Esophagus (tissue), 2 donors: ENCODE data around the gene C11orf68. TPM values are rescaled to one million over a fixed set of nuclear protein-coding genes. Genes with fewer than 3 reads are reported as not detected.

ENCODE experiments used
- H3K27ac ChIP-seq, 2 donors: one replicate each; pipeline ENCODE4 v1.5.1; 2013; ENCODE audit warnings: low read depth in 2 of 2, mild to moderate bottlenecking in 2 of 2, inconsistent platforms in 1 of 2, low read length in 1 of 2, moderate library complexity in 1 of 2
- H3K27me3 ChIP-seq, 2 donors: one replicate each; pipeline ENCODE4 v1.6.1; 2013; ENCODE audit warnings: low read length in 2 of 2, control low read depth in 1 of 2, mild to moderate bottlenecking in 1 of 2; ENCODE audit not compliant: insufficient read depth in 2 of 2, control insufficient read depth in 1 of 2
- H3K36me3 ChIP-seq, 2 donors: one replicate each; pipeline ENCODE4 v1.6.1; 2013; ENCODE audit warnings: low read length in 1 of 2; ENCODE audit not compliant: control insufficient read depth in 2 of 2, insufficient read depth in 2 of 2
- H3K4me1 ChIP-seq, 2 donors: one replicate each; pipeline ENCODE4 v1.6.1; 2013; ENCODE audit warnings: low read length in 1 of 2; ENCODE audit not compliant: control insufficient read depth in 2 of 2, insufficient read depth in 2 of 2
- H3K4me3 ChIP-seq, 2 donors: one replicate each; pipeline ENCODE4 v1.5.1; 2013; ENCODE audit warnings: low read length in 2 of 2, mild to moderate bottlenecking in 2 of 2, low read depth in 1 of 2, moderate library complexity in 1 of 2
- H3K9me3 ChIP-seq, 2 donors: one replicate each; pipeline ENCODE4 v1.6.1; 2013; ENCODE audit warnings: mild to moderate bottlenecking in 2 of 2, low read depth in 1 of 2, low read length in 1 of 2, moderate library complexity in 1 of 2; ENCODE audit not compliant: control insufficient read depth in 2 of 2, insufficient read depth in 1 of 2
- WGBS, 2 donors: extraction: QIAGEN DNeasy Blood & Tissue Kit; methylation state at CpG; one replicate each; pipeline ENCODE4 v1.1.7; 2013; 5-methylcytosine and 5-hydroxymethylcytosine counted together
- polyA plus RNA-seq, 2 donors: library from polyadenylated mRNA; stranded (reverse); fragments of 200-250 nt; gene quantifications; one replicate each; pipeline ENCODE4 v1.2.3, GENCODE V29; 2013
- donor health status: healthy with polysubstance abuse.
- donor health status: Bipolar disorder and iron deficiency.

Gene C11orf68
- polyA plus RNA-seq, 2 donors: 21.8 to 27.6 TPM

DNA sequence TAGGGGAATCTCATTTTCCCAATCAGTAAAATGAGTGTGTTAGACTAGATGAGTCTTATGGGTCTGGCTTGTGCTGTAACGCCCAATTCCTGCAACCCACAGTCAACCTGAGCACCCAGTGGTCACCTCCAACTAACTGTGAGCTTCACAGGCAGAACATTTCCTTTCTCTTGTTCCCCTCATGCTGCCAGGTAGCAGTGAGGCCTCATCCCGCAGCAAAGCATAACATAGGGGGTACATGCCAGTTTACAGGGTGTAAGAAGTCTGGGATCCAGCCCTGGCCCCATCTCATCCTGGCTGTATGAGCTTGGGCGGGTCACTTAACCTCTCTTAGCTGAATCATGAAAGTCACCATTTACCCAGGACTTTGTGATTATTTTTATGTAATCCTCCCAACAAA lies 50.0 kb downstream of the C11orf68 start:
- Histone ChIP-seq H3K4me3 (no peak overlapping the region), H3K27ac (no peak overlapping the region), H3K9me3 (no peaks in the 10 kb centered on the region), H3K36me3 (peaks cover 0 to 29% of the 10 kb centered on the region in 2 donors), H3K27me3 (no peaks in the 10 kb centered on the region), H3K4me1 (peaks cover 0 to 3% of the 10 kb centered on the region in 2 donors)
- WGBS, 2 donors: 77 to 88% methylated on average over 3 of the region's 3 CpGs

DNA sequence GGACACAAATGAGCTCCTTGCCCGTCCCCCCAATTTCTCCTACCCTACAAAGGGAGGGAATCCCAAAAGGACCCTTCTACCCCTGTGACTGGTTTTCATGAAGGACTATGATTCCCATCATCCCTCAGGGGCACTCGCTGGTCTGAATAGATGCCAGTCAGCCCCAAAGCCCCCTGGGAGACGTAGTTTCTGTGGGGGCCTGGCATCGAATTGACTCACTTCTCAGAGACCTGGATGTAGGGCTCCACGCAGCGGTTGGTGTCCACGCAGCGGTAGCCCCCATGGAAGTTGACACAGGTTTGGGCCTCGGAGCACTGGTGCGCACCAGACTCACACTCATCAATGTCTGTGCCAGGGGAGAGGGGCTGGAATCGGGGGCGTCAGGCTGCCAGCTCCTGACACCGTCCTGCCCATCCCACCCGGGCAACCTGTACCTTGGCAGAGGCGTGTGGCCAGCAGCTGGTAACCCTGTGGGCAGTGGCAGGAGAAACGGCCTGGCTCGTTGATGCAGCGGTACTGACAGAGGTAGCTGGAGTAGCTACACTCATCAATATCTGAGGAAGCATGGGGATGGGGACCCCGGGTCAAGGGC lies 50.7 kb downstream of the C11orf68 start:
- WGBS, 2 donors: 86 to 87% methylated on average over 19 of the region's 19 CpGs
- H3K4me3 ChIP-seq: no peak overlapping the region
- H3K9me3 ChIP-seq: no peaks in the 10 kb centered on the region
- H3K27me3 ChIP-seq: no peaks in the 10 kb centered on the region
- H3K27ac ChIP-seq: no peak overlapping the region
- peaks cover 0 to 36% of the 10 kb centered on the region in 2 donors for H3K36me3 ChIP-seq
- H3K4me1 ChIP-seq: peaks cover 0 to 3% of the 10 kb centered on the region in 2 donors

DNA sequence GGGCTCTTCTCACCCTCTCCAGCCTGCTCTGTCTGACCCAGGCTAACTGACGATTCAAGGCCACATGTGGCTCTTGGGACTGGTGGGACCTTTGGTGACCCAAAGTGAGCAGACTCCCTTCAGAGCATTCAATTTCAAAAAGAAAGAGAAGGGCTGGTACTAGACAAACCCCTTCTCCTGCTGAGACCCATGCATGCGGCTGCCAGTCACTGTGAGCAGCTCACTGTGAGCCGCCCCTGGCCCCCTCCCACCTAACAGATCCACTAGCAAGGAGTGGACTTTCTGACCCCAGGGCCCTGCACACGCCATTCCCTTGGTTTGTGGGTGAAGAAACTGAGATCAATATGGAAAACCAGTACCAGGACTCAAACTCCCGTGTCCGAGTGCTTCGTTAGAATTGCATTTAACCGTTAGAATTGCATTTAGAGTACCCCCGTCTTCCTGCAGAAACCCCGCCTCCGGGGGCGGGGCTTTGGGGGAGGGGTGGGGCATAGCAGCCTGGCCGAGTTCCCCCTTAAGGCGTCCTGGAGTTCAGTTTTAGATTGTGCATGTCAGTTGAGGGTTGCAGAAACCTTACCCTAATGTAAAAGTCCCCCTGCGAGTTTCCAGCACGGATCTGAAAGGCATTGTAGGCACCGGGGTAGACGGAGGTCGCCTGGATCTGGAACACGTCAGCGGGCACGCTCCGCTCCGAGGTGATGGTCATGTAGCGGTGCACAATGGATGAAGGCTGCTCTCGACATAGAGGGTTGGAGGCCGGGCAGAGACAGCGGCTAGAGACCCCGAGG lies 51.4 kb downstream of the C11orf68 start:
- peaks cover 0 to 3% of the 10 kb centered on the region in 2 donors for H3K4me1 ChIP-seq

More for the DNA sequence above, 51.4 kb downstream of the C11orf68 start:
- WGBS, 2 donors: 69 to 72% methylated on average over 29 of the region's 29 CpGs
- no peak overlapping the region for H3K4me3 ChIP-seq
- no peaks in the 10 kb centered on the region for H3K27me3 ChIP-seq
- H3K27ac ChIP-seq: no peak overlapping the region
- no peaks in the 10 kb centered on the region for H3K9me3 ChIP-seq
- peaks cover 0 to 41% of the 10 kb centered on the region in 2 donors for H3K36me3 ChIP-seq

Other genes starting within 250 kb of the C11orf68 start
- 10 to 100 TPM; 55.6 to 60.3 TPM for gene KAT5, start 206.8 kb downstream of the C11orf68 start, polyA plus RNA-seq
- gene RNASEH2C, start 198.3 kb downstream of the C11orf68 start, polyA plus RNA-seq: 10 to 100 TPM; 26.3 to 41.8 TPM
- 10 to 100 TPM; 10.1 to 10.9 TPM for gene AP5B1, start 138.1 kb downstream of the C11orf68 start, polyA plus RNA-seq
- 10 to 100 TPM; 38.2 to 49.9 TPM for gene OVOL1, start 132.0 kb downstream of the C11orf68 start, polyA plus RNA-seq
- gene SNX32, start 85.1 kb downstream of the C11orf68 start, polyA plus RNA-seq: under 1 TPM; 0.15 to 0.47 TPM
- gene CFL1, start 60.9 kb downstream of the C11orf68 start, polyA plus RNA-seq: 100 to 1,000 TPM; 361 to 694 TPM
- gene MUS81, start 58.6 kb downstream of the C11orf68 start, polyA plus RNA-seq: 10 to 100 TPM; 32.1 to 48.0 TPM
- gene EFEMP2, start 46.3 kb downstream of the C11orf68 start, polyA plus RNA-seq: 10 to 100 TPM in 1 of 2 donors, 1 to 10 TPM in 1; 9.2 to 13.1 TPM
- gene CTSW, start 39.2 kb downstream of the C11orf68 start, polyA plus RNA-seq: 1 to 10 TPM; 1.3 to 1.7 TPM
- gene FIBP, start 30.6 kb downstream of the C11orf68 start, polyA plus RNA-seq: 10 to 100 TPM; 20.7 to 38.1 TPM
- gene CCDC85B, start 28.4 kb downstream of the C11orf68 start, polyA plus RNA-seq: 10 to 100 TPM; 13.5 to 22.7 TPM
- gene FOSL1, start 18.7 kb downstream of the C11orf68 start, polyA plus RNA-seq: 10 to 100 TPM; 26.7 to 39.6 TPM
- gene DRAP1, start 364 bp upstream of the C11orf68 start, polyA plus RNA-seq: 100 to 1,000 TPM in 1 of 2 donors, 10 to 100 TPM in 1; 89.6 to 103 TPM
- not detected for gene TSGA10IP, start 26.4 kb upstream of the C11orf68 start, polyA plus RNA-seq
- gene SART1, start 42.7 kb upstream of the C11orf68 start, polyA plus RNA-seq: 10 to 100 TPM; 33.9 to 77.1 TPM
- 10 to 100 TPM; 13.6 to 17.8 TPM for gene EIF1AD, start 83.1 kb upstream of the C11orf68 start, polyA plus RNA-seq
- 100 to 1,000 TPM; 142 to 246 TPM for gene BANF1, start 83.4 kb upstream of the C11orf68 start, polyA plus RNA-seq
- 10 to 100 TPM; 36.1 to 66.5 TPM for gene CST6, start 92.9 kb upstream of the C11orf68 start, polyA plus RNA-seq
- gene CATSPER1, start 107.4 kb upstream of the C11orf68 start, polyA plus RNA-seq: under 1 TPM; 0.05 to 0.06 TPM
- gene GAL3ST3, start 130.1 kb upstream of the C11orf68 start, polyA plus RNA-seq: under 1 TPM in 1 of 2 donors, not detected in 1; 0.01 TPM
- 10 to 100 TPM; 61.9 to 80.2 TPM for gene SF3B2, start 133.3 kb upstream of the C11orf68 start, polyA plus RNA-seq
- 10 to 100 TPM; 16.0 to 24.8 TPM for gene PACS1, start 151.2 kb upstream of the C11orf68 start, polyA plus RNA-seq